HG03139 (cell line): ENCODE results near the gene SCRG1.

Experiments used
- ATAC-seq: cut with Tn5 transposase; IDR thresholded peaks from one replicate; pipeline ENCODE4 v1.9.1; 2021; ENCODE audit not compliant: unreplicated experiment

Gene SCRG1

GRCh38 chr4:173398779-173399415 lies at the start of gene SCRG1:
SCRG1 (minus strand) TSS chr4:173399116; CDS start chr4:173391414, 7,702 bp downstream.
- no peak for ATAC-seq

GRCh38 chr4:173448103-173448502 lies 49.2 kb upstream of the SCRG1 start:
- no peak for ATAC-seq

GRCh38 chr4:173446416-173446815 lies 47.5 kb upstream of the SCRG1 start:
- ATAC-seq = peak; percentile 82

GRCh38 chr4:173443121-173443520 lies 44.2 kb upstream of the SCRG1 start:
- ATAC-seq = no peak

- ATAC-seq = no peak
Observed at GRCh38 chr4:173442223-173442932, 43.5 kb upstream of the SCRG1 start.

GRCh38 chr4:173440888-173441287 lies 42.0 kb upstream of the SCRG1 start:
- no peak for ATAC-seq

- ATAC-seq = no peak
Observed at GRCh38 chr4:173436771-173437265, 37.9 kb upstream of the SCRG1 start.

GRCh38 chr4:173436149-173436579 lies 37.2 kb upstream of the SCRG1 start:
- no peak for ATAC-seq

- no peak for ATAC-seq
Observed at GRCh38 chr4:173434231-173434630, 35.3 kb upstream of the SCRG1 start.

- no peak for ATAC-seq
Observed at GRCh38 chr4:173433447-173433846, 34.5 kb upstream of the SCRG1 start.

- no peak for ATAC-seq
Observed at GRCh38 chr4:173432430-173432829, 33.5 kb upstream of the SCRG1 start.

GRCh38 chr4:173426064-173426463 lies 27.1 kb upstream of the SCRG1 start:
- ATAC-seq = no peak

GRCh38 chr4:173424899-173425805 lies 26.2 kb upstream of the SCRG1 start:
- ATAC-seq = no peak

GRCh38 chr4:173420801-173421200 lies 21.9 kb upstream of the SCRG1 start:
- ATAC-seq = no peak

GRCh38 chr4:173420324-173420752 lies 21.4 kb upstream of the SCRG1 start:
- ATAC-seq = no peak

- no peak for ATAC-seq
Observed at GRCh38 chr4:173418639-173419038, 19.7 kb upstream of the SCRG1 start.

GRCh38 chr4:173417833-173418232 lies 18.9 kb upstream of the SCRG1 start:
- ATAC-seq = no peak

GRCh38 chr4:173415885-173416653 lies 17.2 kb upstream of the SCRG1 start:
- ATAC-seq = no peak

- ATAC-seq = no peak
Observed at GRCh38 chr4:173415092-173415491, 16.2 kb upstream of the SCRG1 start.

GRCh38 chr4:173414456-173414855 lies 15.5 kb upstream of the SCRG1 start:
- ATAC-seq = no peak

- no peak for ATAC-seq
Observed at GRCh38 chr4:173413036-173413435, 14.1 kb upstream of the SCRG1 start.
